Ecto neural progenitor cell (in vitro differentiated cells): ENCODE measurements around the gene PRPSAP2.

Source experiments
- DNase-seq: peaks from one replicate; pipeline ENCODE4 v3.0.0-alpha.2; 2018; ENCODE audit warnings: low spot score

The PRPSAP2 gene

GRCh38 chr17:18962494-18962815, 104.5 kb downstream of the PRPSAP2 start:
- DNase-seq, result no peak

- no peak for DNase-seq
These were observed 105.4 kb downstream of the PRPSAP2 start for GRCh38 chr17:18963126-18964017.

GRCh38 chr17:18964018-18964351, 106.1 kb downstream of the PRPSAP2 start:
- no peak for DNase-seq

GRCh38 chr17:18964550-18964949, 106.6 kb downstream of the PRPSAP2 start:
- no peak for DNase-seq

- no peak for DNase-seq
These were observed 107.8 kb downstream of the PRPSAP2 start for GRCh38 chr17:18965530-18966236.

- peak; percentile 78 for DNase-seq
These were observed 109.1 kb downstream of the PRPSAP2 start for GRCh38 chr17:18966831-18967624.

GRCh38 chr17:18967916-18968315, 110.0 kb downstream of the PRPSAP2 start:
- no peak for DNase-seq

GRCh38 chr17:18968345-18968744, 110.4 kb downstream of the PRPSAP2 start:
- DNase-seq, result no peak

- no peak for DNase-seq
These were observed 111.3 kb downstream of the PRPSAP2 start for GRCh38 chr17:18968945-18969887.

- no peak for DNase-seq
These were observed 112.9 kb downstream of the PRPSAP2 start for GRCh38 chr17:18970582-18971480.

GRCh38 chr17:18971801-18972200, 113.9 kb downstream of the PRPSAP2 start:
- DNase-seq, result no peak

GRCh38 chr17:18974407-18975149, 116.6 kb downstream of the PRPSAP2 start:
- DNase-seq, result no peak

GRCh38 chr17:18975597-18975996, 117.7 kb downstream of the PRPSAP2 start:
- DNase-seq, result no peak

GRCh38 chr17:18976201-18976600, 118.3 kb downstream of the PRPSAP2 start:
- DNase-seq, result no peak

GRCh38 chr17:18977021-18977420, 119.1 kb downstream of the PRPSAP2 start:
- DNase-seq, result no peak

GRCh38 chr17:18977646-18978045, 119.7 kb downstream of the PRPSAP2 start:
- DNase-seq, result no peak

GRCh38 chr17:18978050-18978449, 120.1 kb downstream of the PRPSAP2 start:
- DNase-seq, result no peak

GRCh38 chr17:18978655-18979054, 120.7 kb downstream of the PRPSAP2 start:
- DNase-seq, result no peak
